Measurements from ENCODE around the gene PLTP.

The PLTP gene

GRCh38 chr20:45867819-45868176 is 44.2 kb downstream of the PLTP start:
- no peak for DNase-seq

DNA sequence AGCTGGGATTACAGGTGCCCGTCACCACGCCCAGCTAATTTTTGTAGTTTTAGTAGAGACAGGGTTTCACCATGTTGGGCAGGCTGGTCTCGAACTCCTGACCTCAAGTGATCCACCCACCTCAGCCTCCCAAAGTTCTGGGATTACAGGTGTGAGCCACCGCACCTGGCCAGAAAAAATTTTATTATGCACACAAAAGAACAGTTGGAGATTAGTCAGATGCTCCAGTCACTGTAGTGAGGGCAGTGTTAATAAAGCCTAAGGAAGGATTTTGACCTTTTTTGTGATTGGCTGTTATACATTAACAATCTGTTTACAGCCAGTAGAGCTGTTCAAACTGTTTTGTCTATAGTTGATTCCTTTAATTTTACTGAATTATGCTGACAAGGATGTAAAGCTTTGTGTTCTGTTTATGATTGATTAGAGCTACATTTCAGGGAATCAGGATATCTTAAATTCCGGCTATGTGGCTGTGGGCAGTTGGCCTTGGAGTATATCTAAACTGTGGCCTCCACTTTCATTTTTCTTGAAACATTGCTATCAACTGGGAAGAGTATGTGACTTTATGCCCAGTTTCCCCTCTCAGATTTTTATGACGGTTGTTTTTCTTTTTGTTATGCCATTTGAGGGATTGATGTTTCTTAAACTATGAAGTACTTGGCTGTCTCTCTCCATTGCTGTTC is 44.7 kb downstream of the PLTP start:
- DNase-seq = no peak

- no peak for DNase-seq
Measured at GRCh38 chr20:45866454-45866853, 45.5 kb downstream of the PLTP start.

- no peak for DNase-seq
Measured at GRCh38 chr20:45863543-45864470, 48.1 kb downstream of the PLTP start.

DNA sequence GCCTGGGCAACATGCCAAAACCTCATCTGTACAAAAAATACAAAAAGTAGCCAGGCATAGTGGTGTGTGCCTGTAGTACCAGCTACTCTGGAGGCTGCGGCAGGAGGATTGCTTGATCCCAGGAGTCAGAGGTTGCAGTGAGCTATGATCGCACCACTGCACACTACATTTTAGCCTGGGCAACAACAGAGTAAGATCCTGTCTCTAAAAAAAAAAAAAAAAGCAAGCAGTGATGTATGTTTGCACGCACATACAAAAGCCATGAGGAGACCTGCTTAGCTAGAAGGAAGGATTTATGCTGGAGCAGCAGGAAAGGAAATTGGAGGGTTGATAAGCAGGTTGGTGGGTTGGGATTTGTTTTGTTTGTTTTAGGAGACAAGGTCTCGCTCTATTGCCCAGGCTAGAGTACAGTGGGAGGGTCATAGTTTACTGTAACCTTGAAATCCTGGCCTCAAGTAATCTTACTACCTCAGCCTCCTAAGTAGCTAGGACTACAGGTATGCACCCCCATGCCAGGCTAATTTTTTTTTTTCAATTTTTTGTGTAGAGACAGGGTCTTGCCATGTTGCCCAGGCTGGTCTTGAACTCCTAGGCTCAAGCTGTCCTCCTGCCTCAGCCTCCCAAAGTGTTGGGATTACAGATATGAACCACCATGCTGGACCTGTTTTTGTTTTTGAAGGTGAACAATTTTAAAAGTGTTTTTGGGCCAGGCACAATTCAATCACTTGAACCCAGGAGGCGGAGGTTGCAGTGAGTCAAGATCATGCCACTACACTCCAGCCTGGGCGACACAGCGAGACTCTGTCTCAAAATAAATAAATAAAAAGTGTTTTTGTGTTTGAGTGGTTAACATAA is 50.5 kb downstream of the PLTP start:
- DNase-seq = peak in 1 of 2 experiments; percentile 4

DNA sequence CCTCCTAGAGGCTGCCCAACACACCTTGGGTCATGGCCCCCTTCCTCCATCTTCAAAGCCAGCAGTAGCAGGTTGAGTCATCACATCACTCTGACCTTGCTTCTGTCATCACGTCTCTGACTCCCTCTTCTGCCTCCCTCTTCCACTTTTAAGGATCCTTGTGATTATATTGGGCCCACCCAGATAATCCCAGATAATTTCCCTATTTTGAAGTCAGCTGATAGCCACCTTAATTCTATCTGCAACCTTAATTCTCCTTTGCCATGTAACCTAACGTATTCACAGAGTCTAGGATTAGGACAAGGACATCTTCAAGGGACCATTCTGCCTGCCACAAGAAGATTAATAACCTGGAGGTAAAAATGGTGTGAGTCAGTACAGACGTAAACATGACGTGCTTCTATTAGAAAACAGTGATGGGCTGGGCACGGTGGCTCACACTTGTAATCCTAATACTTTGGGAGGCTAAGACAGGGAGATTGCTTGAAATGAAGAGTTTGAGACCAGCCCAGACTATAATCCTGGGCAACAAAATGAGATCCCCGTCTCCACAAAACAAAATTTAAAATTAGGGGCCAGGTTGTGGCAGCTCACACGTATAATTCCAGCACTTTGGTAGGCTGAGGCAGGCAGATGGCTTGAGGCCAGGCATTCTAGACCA is 51.3 kb downstream of the PLTP start:
- DNase-seq = peak in 1 of 2 experiments; percentile 35

- no peak for DNase-seq
Measured at GRCh38 chr20:45859916-45860315, 52.0 kb downstream of the PLTP start.

DNA sequence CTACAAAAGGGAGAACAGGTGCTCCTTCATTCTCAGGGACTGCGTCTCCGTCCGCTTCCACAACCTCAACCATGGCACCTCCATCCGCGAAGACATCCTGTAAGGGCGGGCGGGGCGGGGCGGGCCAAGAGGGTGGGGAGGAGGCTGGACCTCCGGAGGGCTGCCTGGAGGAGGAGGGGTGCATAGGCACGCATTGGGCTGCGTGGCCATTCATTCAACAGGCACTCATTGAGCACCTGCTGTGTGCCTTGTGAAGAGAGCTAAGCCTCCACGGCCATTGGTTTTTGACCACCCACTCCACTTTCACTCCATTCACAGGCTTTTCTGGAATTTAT is 54.1 kb downstream of the PLTP start:
- no peak for DNase-seq

DNA sequence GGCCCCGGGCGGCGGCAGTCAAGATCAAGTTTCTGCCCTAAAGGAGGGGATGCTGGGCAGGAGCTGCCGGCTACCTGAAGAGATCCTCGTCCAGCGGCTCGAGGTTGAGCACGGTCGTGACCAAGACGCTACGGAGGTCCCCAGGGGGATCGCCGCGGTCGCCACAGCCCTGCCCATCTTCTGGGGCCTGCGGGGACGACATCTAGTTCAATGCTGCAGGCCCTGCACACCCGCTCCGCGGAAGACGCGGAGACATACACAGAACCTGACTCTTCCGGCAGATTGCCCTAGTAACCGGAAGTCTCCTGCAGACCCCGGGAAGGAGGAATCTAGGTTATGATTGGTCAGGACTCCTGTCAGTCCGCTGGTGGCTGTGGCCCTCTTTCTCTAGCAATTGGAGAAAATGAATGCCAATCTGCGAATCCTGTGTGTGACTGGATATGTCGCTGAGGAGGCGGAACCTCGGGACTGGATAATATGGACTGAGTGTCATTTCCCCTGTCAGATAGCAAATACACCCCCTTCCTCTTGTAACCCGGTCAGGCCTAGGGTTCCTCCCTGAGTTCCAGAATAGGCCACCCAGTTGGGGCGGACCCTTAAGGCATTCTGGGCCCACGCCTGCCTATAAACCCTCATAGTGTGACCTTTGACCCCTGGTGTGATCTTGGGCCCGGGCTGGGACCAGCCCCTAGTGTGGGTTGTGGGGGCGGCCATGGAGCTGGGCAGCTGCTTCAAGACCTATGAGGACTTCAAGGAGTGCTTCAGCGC is 54.7 kb downstream of the PLTP start, which contains the start of the genes ACOT8 and ZSWIM3:
ACOT8 (minus strand) TSS at position 279 of the 768 bp plus-strand sequence; CDS start at position 202, 77 bp downstream.
ZSWIM3 (plus strand) TSS at position 501 of the 768 bp plus-strand sequence; CDS start at position 713, 212 bp downstream.
- DNase-seq = peak; percentile 100

- no peak for DNase-seq
Measured at GRCh38 chr20:45853484-45853883, 58.5 kb downstream of the PLTP start.

DNA sequence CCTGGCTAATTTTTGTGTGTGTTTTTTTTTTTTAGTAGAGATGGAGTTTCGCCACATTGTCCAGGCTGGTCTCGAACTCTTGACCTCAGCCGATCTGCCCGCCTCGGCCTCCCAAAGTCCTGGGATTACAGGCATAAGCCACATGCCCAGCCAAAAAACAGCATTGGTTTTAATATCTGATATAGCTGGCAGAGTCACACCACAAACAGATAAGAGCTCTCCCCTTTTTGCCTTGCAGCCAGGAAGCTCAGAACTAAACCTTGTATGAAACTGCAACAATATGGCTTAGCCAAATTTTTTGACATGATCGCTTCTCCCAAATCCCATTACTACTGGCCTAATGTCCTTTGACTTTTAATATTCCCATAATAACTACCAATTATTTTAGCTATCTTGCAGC is 59.6 kb downstream of the PLTP start:
- DNase-seq = no peak

DNA sequence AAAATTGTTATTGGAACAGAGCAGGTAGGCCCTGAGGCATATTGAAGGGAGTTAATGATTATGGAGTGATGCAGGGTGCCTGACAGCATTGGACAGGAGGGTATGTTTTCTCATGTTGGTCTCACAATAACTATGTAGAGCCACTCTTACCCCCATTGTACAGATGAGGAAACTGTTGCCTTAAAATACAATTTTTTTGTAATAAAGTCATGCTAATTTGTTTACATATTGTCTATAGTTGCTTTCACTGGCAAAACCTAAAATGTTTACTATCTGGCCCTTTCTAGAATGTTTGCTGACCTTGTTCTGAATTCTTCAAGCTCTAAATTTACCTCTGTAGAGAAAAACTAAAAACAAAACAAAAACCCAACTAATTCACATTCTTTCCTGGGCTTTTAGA is 60.5 kb downstream of the PLTP start:
- DNase-seq = no peak

DNA sequence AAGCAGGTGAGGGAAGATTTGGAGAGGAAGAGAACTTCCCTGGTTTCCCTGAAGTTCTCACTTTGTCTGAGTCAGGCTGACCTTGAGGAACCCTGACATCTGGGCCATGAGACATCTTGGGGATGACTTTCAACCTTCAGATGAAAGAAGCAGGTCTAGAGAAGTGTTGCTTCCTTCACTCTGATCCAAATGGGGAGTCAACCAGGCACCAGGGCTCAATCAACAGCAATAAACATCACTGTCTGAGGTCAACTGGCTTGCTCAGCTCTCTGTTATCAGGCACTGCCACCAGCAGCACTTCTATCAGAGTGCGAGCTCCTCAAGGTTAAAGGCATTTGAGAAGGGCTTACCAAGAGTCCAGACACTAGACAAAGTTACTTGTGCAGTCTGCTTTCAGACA is 61.0 kb downstream of the PLTP start:
- no peak for DNase-seq

- DNase-seq = no peak
Measured at GRCh38 chr20:45850238-45850637, 61.7 kb downstream of the PLTP start.

GRCh38 chr20:45848969-45849582 is 62.9 kb downstream of the PLTP start:
- no peak for DNase-seq

Data from NCI-H524 (cell line).